SU-DHL-6 (cell line): ENCODE measurements around the gene TEK.

Source experiments
- H2AFZ ChIP-seq: fragments of 200-600 bp; sonication (generic); 2 replicates; pipeline ENCODE4 v1.6.1; 2014; ENCODE audit warnings: low read depth, mild to moderate bottlenecking, moderate library complexity, mixed read lengths, antibody characterized with exemption, low read length; ENCODE audit not compliant: severe bottlenecking
- H3F3A ChIP-seq: fragments of 200-600 bp; shearing (Covaris generic); 2 replicates; pipeline ENCODE4 v1.6.0; 2016; ENCODE audit warnings: antibody characterized with exemption, mild to moderate bottlenecking; ENCODE audit not compliant: insufficient read depth
- H3K27ac ChIP-seq: fragments of 200-600 bp; sonication (generic); 2 replicates; pipeline ENCODE4 v1.5.1; 2016; ENCODE audit warnings: low read depth, mild to moderate bottlenecking, low read length, moderate library complexity, mixed read lengths
- H3K27me3 ChIP-seq: fragments of 200-600 bp; sonication (generic), shearing (Covaris generic); 2 replicates; pipeline ENCODE4 v1.6.0; 2014; ENCODE audit warnings: mild to moderate bottlenecking, low read length
- H3K36me3 ChIP-seq: fragments of 200-600 bp; sonication (generic); 2 replicates; pipeline ENCODE4 v1.6.1; 2014; ENCODE audit warnings: mild to moderate bottlenecking, low read length, mixed read lengths
- H3K4me2 ChIP-seq: fragments of 300-600, 200-600 bp; shearing (Covaris generic), sonication (generic); 2 replicates; pipeline ENCODE4 v1.6.0; 2014; ENCODE audit warnings: low read length, low read depth, mild to moderate bottlenecking; ENCODE audit not compliant: poor library complexity, severe bottlenecking
- H3K4me3 ChIP-seq: fragments of 200-600 bp; sonication (generic); 2 replicates; pipeline ENCODE4 v1.5.1; 2014; ENCODE audit warnings: antibody characterized with exemption, low read length, mild to moderate bottlenecking, mixed read lengths; ENCODE audit not compliant: insufficient read depth, poor library complexity, severe bottlenecking
- H3K79me2 ChIP-seq: fragments of 200-600 bp; sonication (generic); 2 replicates; pipeline ENCODE4 v1.6.1; 2014; ENCODE audit warnings: mild to moderate bottlenecking, low read length, moderate library complexity; ENCODE audit not compliant: insufficient read depth
- H3K9ac ChIP-seq: fragments of 200-600 bp; sonication (generic); 2 replicates; pipeline ENCODE4 v1.7.0; 2014; ENCODE audit warnings: mild to moderate bottlenecking, low read length
- H3K9me2 ChIP-seq: fragments of 200-600 bp; sonication (generic); replicated peaks from 2 replicates; pipeline ENCODE4 v1.6.1; 2014; ENCODE audit warnings: low read length; ENCODE audit not compliant: insufficient read depth
- H3K9me3 ChIP-seq: fragments of 200-600 bp; sonication (generic); 2 replicates; pipeline ENCODE4 v1.6.1; 2014; ENCODE audit warnings: low read length, mixed read lengths; ENCODE audit not compliant: insufficient read depth
- H4K20me1 ChIP-seq: fragments of 200-600 bp; sonication (generic); 2 replicates; pipeline ENCODE4 v1.6.1; 2014; ENCODE audit warnings: low read depth, mild to moderate bottlenecking, antibody characterized with exemption, low read length, moderate library complexity, mixed read lengths
- CTCF ChIP-seq: fragments of 200-600 bp; sonication (generic); IDR thresholded peaks from one replicate; pipeline ENCODE4 v1.5.1; 2017; ENCODE audit warnings: antibody characterized with exemption, mild to moderate bottlenecking, low read length, moderate library complexity; ENCODE audit not compliant: insufficient read depth, poor library complexity, severe bottlenecking
- EZH2phosphoT487 ChIP-seq: fragments of 200-600 bp; sonication (generic), shearing (Covaris generic); conservative IDR thresholded peaks from 2 replicates; pipeline ENCODE4 v1.6.1; 2018; ENCODE audit warnings: mild to moderate bottlenecking, antibody characterized with exemption, low read length, moderate library complexity, mixed read lengths

Gene TEK

DNA sequence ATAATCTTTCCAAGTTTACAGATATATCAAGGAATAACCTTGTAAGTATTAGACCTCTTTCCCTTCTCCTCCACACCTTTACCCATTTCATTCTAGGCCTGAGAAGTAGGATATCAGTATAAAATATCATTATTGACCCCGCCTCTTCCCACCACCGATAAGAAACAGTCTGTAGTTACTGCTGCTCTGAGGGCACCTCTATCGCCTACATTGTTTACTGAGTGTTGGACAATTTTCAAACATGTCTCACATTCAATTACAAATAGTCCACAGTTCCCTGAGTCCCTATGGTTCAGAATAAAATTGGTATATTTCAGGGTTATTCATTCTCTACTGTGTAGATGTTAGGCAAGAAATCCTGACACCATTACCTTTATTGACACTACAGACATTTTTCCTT is 73.4 kb downstream of the TEK start:
- no peak overlapping the region for H3K9ac ChIP-seq
- no peaks in the 10 kb centered on the region for H3K79me2 ChIP-seq
- no peaks in the 10 kb centered on the region for H4K20me1 ChIP-seq
- no peak overlapping the region for H3K4me2 ChIP-seq
- no peaks in the 10 kb centered on the region for H3F3A ChIP-seq
- H2AFZ ChIP-seq = no peak overlapping the region
- no peak overlapping the region for H3K4me3 ChIP-seq
- no peaks in the 10 kb centered on the region for H3K9me3 ChIP-seq
- H3K27me3 ChIP-seq = no peaks in the 10 kb centered on the region
- H3K36me3 ChIP-seq = no peaks in the 10 kb centered on the region
- no peak overlapping the region for H3K27ac ChIP-seq
- no peak for TF ChIP-seq EZH2phosphoT487
- no peaks in the 10 kb centered on the region for H3K9me2 ChIP-seq

DNA sequence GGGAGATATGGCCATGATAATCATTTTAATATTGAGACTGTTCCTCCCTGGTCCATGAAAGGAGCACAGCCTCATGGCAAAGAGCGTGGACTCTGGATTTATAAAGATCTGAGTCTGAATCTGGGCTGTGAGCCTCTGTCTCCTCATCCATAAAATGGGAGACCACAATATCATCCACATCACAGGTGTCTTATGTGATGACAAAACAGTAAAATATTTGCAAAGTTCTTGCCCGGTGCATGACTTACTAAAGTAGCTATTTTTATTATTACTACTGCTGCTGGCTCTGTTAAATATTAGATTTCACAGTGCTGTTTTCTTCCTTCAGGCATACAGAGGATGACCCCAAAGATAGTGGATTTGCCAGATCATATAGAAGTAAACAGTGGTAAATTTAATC is 74.1 kb downstream of the TEK start:
- Histone ChIP-seq H3K9me2 (no peaks in the 10 kb centered on the region), H3K4me3 (no peak overlapping the region), H4K20me1 (no peaks in the 10 kb centered on the region), H3K9ac (no peak overlapping the region), H3K9me3 (no peaks in the 10 kb centered on the region), H3K36me3 (no peaks in the 10 kb centered on the region), H2AFZ (no peak overlapping the region), H3K27ac (no peak overlapping the region), H3K27me3 (no peaks in the 10 kb centered on the region), H3K4me2 (no peak overlapping the region), H3F3A (no peaks in the 10 kb centered on the region), H3K79me2 (no peaks in the 10 kb centered on the region)
- TF ChIP-seq CTCF (no peak), EZH2phosphoT487 (no peak)

DNA sequence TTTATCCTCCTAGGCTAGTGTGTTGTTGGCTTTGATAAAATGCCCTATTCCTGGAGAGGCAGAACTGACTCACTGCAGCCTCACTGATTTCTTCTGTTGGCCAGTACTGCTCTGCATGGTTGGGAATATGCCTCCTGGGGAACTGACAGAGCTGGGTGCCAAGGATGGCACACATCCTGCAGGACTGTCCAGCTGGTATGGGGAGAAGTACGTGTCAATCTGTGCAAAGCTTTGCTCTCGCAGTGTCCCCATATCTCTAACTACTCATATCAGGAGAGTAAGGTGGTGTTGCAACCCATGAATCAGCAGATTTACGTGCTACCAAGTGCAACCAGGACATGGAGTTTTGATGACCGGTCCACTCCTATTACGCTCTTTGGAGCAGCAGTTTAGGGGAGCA is 74.7 kb downstream of the TEK start:
- H3K4me3 ChIP-seq = no peak overlapping the region
- no peaks in the 10 kb centered on the region for H3K27me3 ChIP-seq
- no peaks in the 10 kb centered on the region for H3K9me3 ChIP-seq
- H3F3A ChIP-seq = no peaks in the 10 kb centered on the region
- TF ChIP-seq EZH2phosphoT487 = no peak
- TF ChIP-seq CTCF = no peak
- no peak overlapping the region for H2AFZ ChIP-seq
- H3K36me3 ChIP-seq = no peaks in the 10 kb centered on the region
- H3K79me2 ChIP-seq = no peaks in the 10 kb centered on the region
- no peaks in the 10 kb centered on the region for H3K9me2 ChIP-seq
- no peak overlapping the region for H3K4me2 ChIP-seq
- no peak overlapping the region for H3K9ac ChIP-seq
- H4K20me1 ChIP-seq = no peaks in the 10 kb centered on the region
- H3K27ac ChIP-seq = no peak overlapping the region

DNA sequence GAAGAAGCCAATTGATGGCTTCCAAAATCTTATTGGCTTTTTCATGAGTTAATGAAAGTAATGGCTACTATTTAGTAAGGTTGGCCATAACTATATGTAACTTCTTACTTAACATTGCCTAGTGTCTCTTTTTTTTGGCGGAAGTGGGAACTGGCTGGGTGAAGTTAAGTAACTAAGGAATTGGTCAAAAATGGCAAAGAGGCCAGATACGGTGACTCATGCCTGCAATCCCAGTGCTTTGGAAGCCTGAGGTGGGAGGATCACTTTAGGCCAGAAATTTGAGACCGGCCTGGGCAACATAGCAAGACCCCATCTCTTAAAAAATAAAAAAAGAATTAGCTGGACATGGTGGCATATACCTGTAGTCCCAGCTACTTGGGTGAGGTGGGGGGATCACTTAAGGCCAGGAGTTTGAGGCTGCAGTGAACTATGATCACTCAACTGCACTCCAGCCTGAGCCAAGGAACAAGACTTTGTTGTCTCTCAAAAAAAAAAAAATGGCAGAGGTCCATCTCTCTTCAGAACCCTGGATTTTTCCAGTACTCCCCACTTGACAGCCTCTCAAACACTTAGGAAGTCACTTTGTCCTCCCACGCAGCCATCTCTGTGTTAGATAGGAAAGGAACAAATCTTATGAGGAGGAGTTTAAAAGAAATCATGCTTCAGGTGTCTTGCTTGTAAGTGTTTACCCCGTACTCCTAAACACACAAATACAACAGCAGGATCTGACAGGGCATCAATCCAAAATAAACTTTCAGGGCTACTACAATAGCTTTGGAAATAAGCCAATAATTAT is 75.7 kb downstream of the TEK start:
- Histone ChIP-seq H3K9me3 (no peaks in the 10 kb centered on the region), H3K4me3 (no peak overlapping the region), H3K4me2 (no peak overlapping the region), H4K20me1 (no peaks in the 10 kb centered on the region), H3F3A (no peaks in the 10 kb centered on the region), H3K9me2 (no peaks in the 10 kb centered on the region), H3K79me2 (no peaks in the 10 kb centered on the region), H3K27ac (no peak overlapping the region), H3K36me3 (no peaks in the 10 kb centered on the region), H3K9ac (no peak overlapping the region), H3K27me3 (no peaks in the 10 kb centered on the region), H2AFZ (no peak overlapping the region)
- no peak for TF ChIP-seq CTCF
- TF ChIP-seq EZH2phosphoT487 = no peak
